NCI-H526 treated with DMSO at 0.1 percent for 48 hours (cell line): ENCODE measurements around the gene SIN3A.

Experiments
- DNase-seq: peaks from one replicate; lab custom pipeline; 2025; lab: John Stamatoyannopoulos, UW

The SIN3A gene

GRCh38 chr15:75371901-75372688 is 79.4 kb downstream of the SIN3A start:
- DNase-seq = no peak

- no peak for DNase-seq
Measured at GRCh38 chr15:75371486-75371885, 80.0 kb downstream of the SIN3A start.

- no peak for DNase-seq
Measured at GRCh38 chr15:75369897-75370581, 81.5 kb downstream of the SIN3A start.

- peak; percentile 49 for DNase-seq
Measured at GRCh38 chr15:75368689-75369239, 82.7 kb downstream of the SIN3A start.

- peak; percentile 93 for DNase-seq
Measured at GRCh38 chr15:75367913-75368688, 83.4 kb downstream of the SIN3A start, which contains the start of gene MAN2C1. MAN2C1 (minus strand) TSS chr15:75368607; CDS start chr15:75368583, 24 bp downstream.

GRCh38 chr15:75367406-75367912 is 84.0 kb downstream of the SIN3A start:
- DNase-seq = no peak

GRCh38 chr15:75367006-75367405 is 84.5 kb downstream of the SIN3A start:
- DNase-seq = no peak

GRCh38 chr15:75366163-75366562 is 85.3 kb downstream of the SIN3A start:
- DNase-seq = no peak

GRCh38 chr15:75364881-75365280 is 86.6 kb downstream of the SIN3A start:
- DNase-seq = no peak

- DNase-seq = no peak
Measured at GRCh38 chr15:75363786-75364185, 87.7 kb downstream of the SIN3A start.

GRCh38 chr15:75362642-75363249 is 88.7 kb downstream of the SIN3A start:
- DNase-seq = no peak

GRCh38 chr15:75361989-75362641 is 89.4 kb downstream of the SIN3A start:
- DNase-seq = no peak

GRCh38 chr15:75361361-75361988 is 90.0 kb downstream of the SIN3A start:
- DNase-seq = no peak

GRCh38 chr15:75360856-75361255 is 90.6 kb downstream of the SIN3A start:
- DNase-seq = no peak

- no peak for DNase-seq
Measured at GRCh38 chr15:75360391-75360790, 91.1 kb downstream of the SIN3A start.

- no peak for DNase-seq
Measured at GRCh38 chr15:75359537-75360250, 91.8 kb downstream of the SIN3A start.

GRCh38 chr15:75358771-75359536 is 92.5 kb downstream of the SIN3A start:
- no peak for DNase-seq

- DNase-seq = no peak
Measured at GRCh38 chr15:75357976-75358673, 93.4 kb downstream of the SIN3A start.

GRCh38 chr15:75356517-75356916 is 95.0 kb downstream of the SIN3A start:
- DNase-seq = no peak
